Panc1 (cell line): ENCODE measurements around the gene KCNC1. TPM values are rescaled to one million over a fixed set of nuclear protein-coding genes. Genes with fewer than 3 reads are reported as not detected.
A peak's percentile ranks its signal among the peaks of the same experiment; 100 is the strongest.

Experiments
- ATAC-seq: fragments of 200-7000 bp; cut with Tn5 transposase; 2 replicates; pipeline ENCODE4 v1.9.1; 2020; ENCODE audit warnings: mild to moderate bottlenecking, moderate library complexity
- BruUV-seq: library from RNA; stranded (reverse); fragments of 400-500 nt; replicated peaks from 2 replicates; lab custom pipeline; 2021; lab: Mats Ljungman, UMichigan
- CTCF ChIA-PET: fragments of 300-600 bp; sonication (Branson Sonifier 250); formaldehyde crosslinking; loops from one replicate; lab custom pipeline; 2022; ENCODE audit warnings: antibody characterized with exemption; lab: Charles Lee
- POLR2A ChIA-PET: fragments of 300-600 bp; sonication (Branson Sonifier 250); formaldehyde crosslinking; loops from one replicate; lab custom pipeline; 2022; ENCODE audit warnings: antibody characterized with exemption; lab: Charles Lee
- DNase-seq: peaks from one replicate; pipeline ENCODE4 v3.0.0-alpha.2; 2010; ENCODE audit warnings: low read depth, low spot score
- H3K27ac ChIP-seq: 2 replicates; pipeline ENCODE4 v1.5.1; 2011; ENCODE audit warnings: mild to moderate bottlenecking, low read length, inconsistent platforms
- H3K27me3 ChIP-seq: fragments of 200-500 bp; sonication (Bioruptor generic); 2 replicates; pipeline ENCODE4 v1.6.0; 2014; ENCODE audit warnings: low read length, inconsistent platforms; ENCODE audit not compliant: control insufficient read depth, insufficient read depth
- H3K36me3 ChIP-seq: fragments of 200-500 bp; sonication (Bioruptor generic); 2 replicates; pipeline ENCODE4 v1.5.1; 2014; ENCODE audit warnings: inconsistent platforms, mild to moderate bottlenecking, low read length, moderate library complexity; ENCODE audit not compliant: control insufficient read depth, insufficient read depth
- H3K4me1 ChIP-seq: 2 replicates; pipeline ENCODE4 v1.5.1; 2011; ENCODE audit warnings: inconsistent platforms, mild to moderate bottlenecking, low read length, moderate library complexity; ENCODE audit not compliant: control insufficient read depth, insufficient read depth
- H3K4me3 ChIP-seq, 2 experiments: 2 replicates each; pipeline ENCODE4 v1.5.1; 2011 to 2012; ENCODE audit warnings: low read depth in 2 of 2, low read length in 2 of 2, mild to moderate bottlenecking in 2 of 2, inconsistent platforms in 1 of 2, moderate library complexity in 1 of 2
- H3K9me3 ChIP-seq: fragments of 200-500 bp; sonication (Bioruptor generic); 2 replicates; pipeline ENCODE4 v1.5.1; 2014; ENCODE audit warnings: low read depth, mild to moderate bottlenecking, inconsistent platforms, low read length, moderate library complexity; ENCODE audit not compliant: control insufficient read depth, insufficient read depth
- CTCF ChIP-seq: fragments of 450-650 bp; IDR thresholded peaks from 2 replicates; pipeline ENCODE4 v1.5.1; 2017; ENCODE audit warnings: mild to moderate bottlenecking
- POLR2AphosphoS5 ChIP-seq: IDR thresholded peaks from 2 replicates; pipeline ENCODE4 v1.6.1; 2012; ENCODE audit warnings: mild to moderate bottlenecking, low read depth, low read length, moderate library complexity
- REST ChIP-seq, 2 experiments: IDR thresholded peaks; 2 replicates each; pipeline ENCODE4 v1.6.1; 2011 to 2012; ENCODE audit warnings: low read depth in 2 of 2, control low read depth in 1 of 2, low read length in 1 of 2, mild to moderate bottlenecking in 1 of 2, moderate library complexity in 1 of 2; ENCODE audit not compliant: insufficient read depth in 1 of 2
- SIN3A ChIP-seq: IDR thresholded peaks from 2 replicates; pipeline ENCODE4 v1.6.1; 2012; ENCODE audit warnings: low read depth, mild to moderate bottlenecking, low read length, moderate library complexity, borderline replicate concordance; ENCODE audit not compliant: insufficient read depth
- TCF7L2 ChIP-seq: IDR thresholded peaks from 2 replicates; pipeline ENCODE4 v1.6.1; 2011; ENCODE audit warnings: mild to moderate bottlenecking, low read depth, low read length, inconsistent platforms
- in situ Hi-C: cut with HindIII; loops from 2 replicates; pipeline ENCODE4 v1.10.0; 2016; ENCODE audit warnings: low sequenced_read_pairs, low pct_unique_long_range_greater_than_20kb
- intact Hi-C: fragments of 100-400 bp; cut with micrococcal nuclease; formaldehyde crosslinking; loops from one replicate; pipeline ENCODE4 v1.10.0; 2022; ENCODE audit not compliant: unreplicated experiment
- total RNA-seq: library from RNA; stranded (reverse); gene quantifications from one replicate; pipeline ENCODE4 v1.2.1, GENCODE V29; 2021; ENCODE audit not compliant: unreplicated experiment

KCNC1 gene
- total RNA-seq, 1 experiment from 2014 or later: 0.95 TPM

GRCh38 chr11:17814546-17814945 is 80.0 kb downstream of the KCNC1 start:
- CTCF ChIA-PET: no interaction called here
- Histone ChIP-seq H3K27ac (peak overlapping the region; percentile 67; the same call in 1 of the 2 replicates), H3K4me3 (no peak overlapping the region), H3K36me3 (no peaks in the 10 kb centered on the region), H3K27me3 (no peaks in the 10 kb centered on the region), H3K9me3 (no peaks in the 10 kb centered on the region), H3K4me1 (peaks cover 19% of the 10 kb centered on the region)
- no TSS peak for BruUV-seq
- intact Hi-C loops (no loop called here), in situ Hi-C loops (no loop called here)
- no peak for TF ChIP-seq CTCF
- TF ChIP-seq TCF7L2: no peak
- DNase-seq (no peak), ATAC-seq (no peak)
- POLR2A ChIA-PET: no interaction called here

- ChIA-PET POLR2A (no interaction called here), CTCF (interaction anchor here (0.7 kb wide), 1 partner anchor 101 kb away, joined by 7 read pairs; no protein-coding TSS in a partner anchor)
- Histone ChIP-seq H3K9me3 (no peaks in the 10 kb centered on the region), H3K4me3 (no peak overlapping the region), H3K36me3 (no peaks in the 10 kb centered on the region), H3K4me1 (peaks cover 17% of the 10 kb centered on the region), H3K27me3 (no peaks in the 10 kb centered on the region), H3K27ac (no peak overlapping the region)
- intact Hi-C loops (no loop called here), in situ Hi-C loops (no loop called here)
- DNase-seq (no peak), ATAC-seq (no peak)
- no TSS peak for BruUV-seq
- TF ChIP-seq SIN3A (no peak), POLR2AphosphoS5 (no peak), CTCF (no peak), TCF7L2 (no peak), REST (IDR thresholded peaks at IDR 0.05; ENCODE audit: insufficient read depth in 1 of 2, low read depth in 2 of 2, low read length in 1 of 2) (no peak)
Observed at GRCh38 chr11:17816232-17816931, 81.8 kb downstream of the KCNC1 start.
